NCI-H524 (cell line): ENCODE measurements around the gene OST4.

Experiments used
- DNase-seq, 2 experiments: peaks; one replicate each; lab custom pipeline; 2025; lab: John Stamatoyannopoulos, UW

OST4 gene

GRCh38 chr2:27025861-27026851 lies 45.3 kb downstream of the OST4 start:
- no peak for DNase-seq

GRCh38 chr2:27025281-27025800 lies 46.1 kb downstream of the OST4 start:
- DNase-seq = no peak

- no peak for DNase-seq
These were observed 46.6 kb downstream of the OST4 start for GRCh38 chr2:27024812-27025211.

DNA sequence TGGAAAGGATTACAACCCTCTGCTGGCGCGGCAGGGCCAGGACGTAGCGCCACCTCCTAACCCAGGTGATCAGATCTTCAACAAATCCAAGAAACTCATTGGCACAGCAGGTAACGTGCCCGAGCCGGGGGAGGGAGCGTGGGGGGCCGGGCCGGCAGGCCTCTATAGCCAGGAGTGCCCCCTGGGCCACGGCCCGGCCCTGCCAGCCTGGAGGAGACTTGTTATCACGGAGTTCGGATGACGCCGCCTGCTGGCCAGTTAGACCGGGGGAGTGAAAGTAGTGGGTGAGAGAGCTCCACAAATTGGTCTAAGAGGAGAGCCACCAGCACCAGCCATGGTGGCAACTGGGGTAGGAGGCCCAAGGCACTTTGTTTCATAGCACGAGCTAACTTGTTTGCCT lies 47.3 kb downstream of the OST4 start:
- DNase-seq = no peak

GRCh38 chr2:27023740-27024139 lies 47.7 kb downstream of the OST4 start:
- no peak for DNase-seq

DNA sequence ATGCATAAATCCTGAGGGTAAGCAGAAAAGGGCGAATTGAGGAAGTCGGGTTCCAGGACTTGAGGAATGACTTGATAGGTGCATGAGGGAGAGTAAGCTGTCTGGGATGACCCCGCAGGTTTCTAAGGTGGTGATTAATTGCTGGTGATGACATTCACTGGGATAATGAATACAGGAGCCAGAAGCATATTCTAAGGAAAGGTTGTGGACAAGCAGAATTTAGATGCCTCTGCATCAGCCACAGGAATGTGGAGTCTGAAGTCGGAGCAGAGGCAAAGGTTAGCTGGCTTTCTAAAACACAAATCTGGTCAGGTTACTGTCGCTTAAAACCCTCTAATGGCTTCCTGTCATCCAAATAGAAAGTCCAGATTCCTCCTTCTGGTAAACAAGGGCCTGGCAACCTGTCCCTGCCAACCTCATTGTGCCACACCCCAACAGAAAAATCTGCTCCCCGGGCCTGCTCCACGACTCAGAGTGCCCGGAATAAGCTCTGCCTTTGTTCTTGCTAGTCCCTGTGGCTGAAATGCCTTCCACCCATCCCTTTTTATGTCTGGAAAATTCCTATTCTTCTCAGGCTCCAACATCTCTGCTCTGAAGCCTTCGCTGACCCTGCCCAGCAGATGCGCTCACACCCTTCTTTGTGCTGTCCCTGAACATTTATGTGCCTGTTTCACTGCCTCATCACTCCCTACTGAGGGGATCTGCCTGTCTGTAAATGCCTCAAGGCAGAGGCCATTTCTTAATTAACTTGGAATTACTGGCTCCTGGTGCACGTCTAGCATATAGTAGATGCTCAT lies 50.0 kb downstream of the OST4 start:
- no peak for DNase-seq
